IgD-negative memory B cell (primary cell): Measurements from ENCODE around the gene APP. TPM values are rescaled to one million over a fixed set of nuclear protein-coding genes. Genes with fewer than 3 reads are reported as not detected.

ENCODE experiments used
- H3K27ac Mint-ChIP-seq, 3 donors: one replicate each; pipeline ENCODE4 v1.8.0; 2020 to 2022; ENCODE audit warnings: mild to moderate bottlenecking in 3 of 3, mixed read lengths in 3 of 3, moderate library complexity in 1 of 3
- H3K27me3 Mint-ChIP-seq: one replicate; pipeline ENCODE4 v1.8.0; 2021; ENCODE audit warnings: mixed read lengths
- H3K36me3 Mint-ChIP-seq: one replicate; pipeline ENCODE4 v1.8.0; 2020; ENCODE audit warnings: mild to moderate bottlenecking, mixed read lengths
- H3K4me1 Mint-ChIP-seq, 3 donors: one replicate each; pipeline ENCODE4 v1.8.0; 2020 to 2022; ENCODE audit warnings: mixed read lengths in 3 of 3, mild to moderate bottlenecking in 1 of 3
- H3K4me3 Mint-ChIP-seq, 4 donors: one replicate each; pipeline ENCODE4 v1.8.0; 2020 to 2022; ENCODE audit warnings: mild to moderate bottlenecking in 4 of 4, mixed read lengths in 4 of 4, moderate library complexity in 3 of 4
- H3K9me3 Mint-ChIP-seq, 3 donors: one replicate each; pipeline ENCODE4 v1.8.0; 2020 to 2021; ENCODE audit warnings: mixed read lengths in 3 of 3, mild to moderate bottlenecking in 1 of 3
- polyA plus RNA-seq: library from polyadenylated mRNA; unstranded; fragments of 300-500 nt; fragmentation: Illumina TruSeq; gene quantifications from one replicate; pipeline ENCODE4 v1.2.3, GENCODE V29; 2021

The APP gene
- polyA plus RNA-seq, 1 donor from 2014 or later: 12.5 TPM

GRCh38 chr21:26061437-26061836 lies 109.1 kb downstream of the APP start:
- Mint-ChIP-seq H3K27ac (no peak overlapping the region), H3K36me3 (no peaks in the 10 kb centered on the region), H3K4me3 (no peak overlapping the region), H3K4me1 (peaks cover 0 to 5% (median 3%) of the 10 kb centered on the region in 3 donors), H3K27me3 (no peaks in the 10 kb centered on the region), H3K9me3 (no peaks in the 10 kb centered on the region)

- Mint-ChIP-seq H3K9me3 (no peaks in the 10 kb centered on the region), H3K4me3 (no peak overlapping the region), H3K36me3 (no peaks in the 10 kb centered on the region), H3K27me3 (no peaks in the 10 kb centered on the region), H3K27ac (peak overlapping the region in 1 of 3 donors; percentile 19), H3K4me1 (peaks cover 0 to 5% (median 5%) of the 10 kb centered on the region in 3 donors)
These were observed 110.0 kb downstream of the APP start for GRCh38 chr21:26060335-26061115.

GRCh38 chr21:26057477-26058170 lies 112.9 kb downstream of the APP start:
- H3K27ac Mint-ChIP-seq: no peak overlapping the region
- H3K36me3 Mint-ChIP-seq: no peaks in the 10 kb centered on the region
- peaks cover 0 to 7% (median 4%) of the 10 kb centered on the region in 3 donors for H3K4me1 Mint-ChIP-seq
- no peaks in the 10 kb centered on the region for H3K27me3 Mint-ChIP-seq
- no peak overlapping the region for H3K4me3 Mint-ChIP-seq
- no peaks in the 10 kb centered on the region for H3K9me3 Mint-ChIP-seq

- peaks cover 3% of the 10 kb centered on the region for H3K36me3 Mint-ChIP-seq
- H3K27ac Mint-ChIP-seq: no peak overlapping the region
- no peak overlapping the region for H3K4me3 Mint-ChIP-seq
- H3K9me3 Mint-ChIP-seq: no peaks in the 10 kb centered on the region
- H3K27me3 Mint-ChIP-seq: no peaks in the 10 kb centered on the region
- H3K4me1 Mint-ChIP-seq: peaks cover 0 to 7% (median 2%) of the 10 kb centered on the region in 3 donors
These were observed 114.7 kb downstream of the APP start for GRCh38 chr21:26055841-26056264.

- H3K36me3 Mint-ChIP-seq: peaks cover 4% of the 10 kb centered on the region
- H3K27me3 Mint-ChIP-seq: no peaks in the 10 kb centered on the region
- no peaks in the 10 kb centered on the region for H3K9me3 Mint-ChIP-seq
- H3K27ac Mint-ChIP-seq: no peak overlapping the region
- H3K4me3 Mint-ChIP-seq: peak overlapping the region in 1 of 4 donors; percentile 41
- H3K4me1 Mint-ChIP-seq: peaks cover 0 to 7% (median 2%) of the 10 kb centered on the region in 3 donors
These were observed 115.6 kb downstream of the APP start for GRCh38 chr21:26055010-26055409.

- no peak overlapping the region for H3K4me3 Mint-ChIP-seq
- H3K4me1 Mint-ChIP-seq: peaks cover 0 to 2% (median 2%) of the 10 kb centered on the region in 3 donors
- H3K36me3 Mint-ChIP-seq: peaks cover 11% of the 10 kb centered on the region
- no peaks in the 10 kb centered on the region for H3K27me3 Mint-ChIP-seq
- H3K9me3 Mint-ChIP-seq: no peaks in the 10 kb centered on the region
- H3K27ac Mint-ChIP-seq: peak overlapping the region in 1 of 3 donors; percentile 71
These were observed 118.5 kb downstream of the APP start for GRCh38 chr21:26052057-26052456.

GRCh38 chr21:26050857-26051256 lies 119.7 kb downstream of the APP start:
- H3K27ac Mint-ChIP-seq: no peak overlapping the region
- peaks cover 0 to 2% (median 2%) of the 10 kb centered on the region in 3 donors for H3K4me1 Mint-ChIP-seq
- no peaks in the 10 kb centered on the region for H3K9me3 Mint-ChIP-seq
- peaks cover 11% of the 10 kb centered on the region for H3K36me3 Mint-ChIP-seq
- no peak overlapping the region for H3K4me3 Mint-ChIP-seq
- no peaks in the 10 kb centered on the region for H3K27me3 Mint-ChIP-seq

GRCh38 chr21:26049803-26050202 lies 120.8 kb downstream of the APP start:
- peaks cover 11% of the 10 kb centered on the region for H3K36me3 Mint-ChIP-seq
- no peaks in the 10 kb centered on the region for H3K27me3 Mint-ChIP-seq
- H3K4me1 Mint-ChIP-seq: peaks cover 0 to 2% (median 0%) of the 10 kb centered on the region in 3 donors
- peaks cover 0 to 2% (median 0%) of the 10 kb centered on the region in 3 donors for H3K9me3 Mint-ChIP-seq
- H3K4me3 Mint-ChIP-seq: no peak overlapping the region
- H3K27ac Mint-ChIP-seq: no peak overlapping the region

- Mint-ChIP-seq H3K4me1 (no peaks in the 10 kb centered on the region), H3K36me3 (peaks cover 11% of the 10 kb centered on the region), H3K4me3 (no peak overlapping the region), H3K27ac (no peak overlapping the region), H3K9me3 (peaks cover 0 to 2% (median 0%) of the 10 kb centered on the region in 3 donors), H3K27me3 (no peaks in the 10 kb centered on the region)
These were observed 123.1 kb downstream of the APP start for GRCh38 chr21:26047279-26047967.

- no peak overlapping the region for H3K27ac Mint-ChIP-seq
- H3K4me3 Mint-ChIP-seq: no peak overlapping the region
- H3K9me3 Mint-ChIP-seq: peaks cover 0 to 2% (median 0%) of the 10 kb centered on the region in 3 donors
- H3K27me3 Mint-ChIP-seq: no peaks in the 10 kb centered on the region
- H3K4me1 Mint-ChIP-seq: no peaks in the 10 kb centered on the region
- H3K36me3 Mint-ChIP-seq: peaks cover 2% of the 10 kb centered on the region
These were observed 126.7 kb downstream of the APP start for GRCh38 chr21:26043891-26044290.

- Mint-ChIP-seq H3K27me3 (no peaks in the 10 kb centered on the region), H3K4me3 (no peak overlapping the region), H3K9me3 (peaks cover 0 to 2% (median 0%) of the 10 kb centered on the region in 3 donors), H3K27ac (no peak overlapping the region), H3K4me1 (no peaks in the 10 kb centered on the region), H3K36me3 (no peaks in the 10 kb centered on the region)
These were observed 128.2 kb downstream of the APP start for GRCh38 chr21:26042181-26042876.

- Mint-ChIP-seq H3K9me3 (peaks cover 0 to 2% (median 0%) of the 10 kb centered on the region in 3 donors), H3K27ac (no peak overlapping the region), H3K4me3 (no peak overlapping the region), H3K27me3 (no peaks in the 10 kb centered on the region), H3K4me1 (no peaks in the 10 kb centered on the region), H3K36me3 (no peaks in the 10 kb centered on the region)
These were observed 129.0 kb downstream of the APP start for GRCh38 chr21:26041431-26042180.

GRCh38 chr21:26036916-26037315 lies 133.7 kb downstream of the APP start:
- H3K4me3 Mint-ChIP-seq: no peak overlapping the region
- H3K36me3 Mint-ChIP-seq: peaks cover 5% of the 10 kb centered on the region
- H3K4me1 Mint-ChIP-seq: no peaks in the 10 kb centered on the region
- H3K9me3 Mint-ChIP-seq: peaks cover 0 to 3% (median 3%) of the 10 kb centered on the region in 3 donors
- no peak overlapping the region for H3K27ac Mint-ChIP-seq
- H3K27me3 Mint-ChIP-seq: no peaks in the 10 kb centered on the region

GRCh38 chr21:26032263-26032662 lies 138.3 kb downstream of the APP start:
- Mint-ChIP-seq H3K36me3 (peaks cover 5% of the 10 kb centered on the region), H3K9me3 (peaks cover 0 to 3% (median 3%) of the 10 kb centered on the region in 3 donors), H3K4me1 (no peaks in the 10 kb centered on the region), H3K4me3 (no peak overlapping the region), H3K27ac (no peak overlapping the region), H3K27me3 (no peaks in the 10 kb centered on the region)
